ENCODE data around the gene KIF26B. TPM values are rescaled to one million over a fixed set of nuclear protein-coding genes. Genes with fewer than 3 reads are reported as not detected.

KIF26B gene
- polyA plus RNA-seq, 1 donor from 2014 or later, result 6.3 TPM

GRCh38 chr1:245182028-245182427 is 27.2 kb downstream of the KIF26B start:
- TF ChIP-seq TAF1 (IDR thresholded peaks at IDR 0.05; ENCODE audit: low read depth) (no peak), EZH2 (IDR thresholded peaks at IDR 0.05; ENCODE audit: borderline replicate concordance, insufficient read depth, low read length, poor library complexity, severe bottlenecking) (no peak), MXI1 (conservative IDR thresholded peaks at IDR 0.05; ENCODE audit: poor library complexity, severe bottlenecking) (no peak), SMC3 (conservative IDR thresholded peaks at IDR 0.05; ENCODE audit: poor library complexity) (no peak), RAD21 (conservative IDR thresholded peaks at IDR 0.05) (no peak), POLR2AphosphoS5 (IDR thresholded peaks at IDR 0.05) (no peak), CTCF (IDR thresholded peaks at IDR 0.05; ENCODE audit: poor library complexity, severe bottlenecking) (no peak), EP300 (conservative IDR thresholded peaks at IDR 0.05; ENCODE audit: poor library complexity, severe bottlenecking) (no peak)
- no peaks in the 10 kb centered on the region for H3K36me3 ChIP-seq (ENCODE audit: insufficient read depth, low read length)
- no peak overlapping the region for H2AFZ ChIP-seq (ENCODE audit: low read depth, low read length)
- no peaks in the 10 kb centered on the region for H4K20me1 ChIP-seq (ENCODE audit: insufficient read depth)
- no peaks in the 10 kb centered on the region for H3K9me3 ChIP-seq (ENCODE audit: low read length)
- H3K27ac ChIP-seq (ENCODE audit: low read length), result no peak overlapping the region
- no peaks in the 10 kb centered on the region for H3F3A ChIP-seq (ENCODE audit: insufficient read depth, low read length, poor library complexity, severe bottlenecking)
- no peaks in the 10 kb centered on the region for H3K27me3 ChIP-seq (ENCODE audit: insufficient read depth, low read depth, low read length)
- H3K4me3 ChIP-seq (ENCODE audit: low read length), result no peak overlapping the region
- H3K79me2 ChIP-seq (replicated peaks; ENCODE audit: insufficient read depth, low read length), result no peaks in the 10 kb centered on the region
- H3K4me2 ChIP-seq (ENCODE audit: low read length), result no peak overlapping the region
- no peaks in the 10 kb centered on the region for H3K9me2 ChIP-seq (ENCODE audit: insufficient read depth, low read length)
- H3K9ac ChIP-seq (ENCODE audit: low read length), result no peak overlapping the region

- Histone ChIP-seq H4K20me1 (ENCODE audit: insufficient read depth) (no peaks in the 10 kb centered on the region), H3K4me3 (ENCODE audit: low read length) (no peak overlapping the region)
Measured at GRCh38 chr1:245183429-245183828, 28.6 kb downstream of the KIF26B start.

More at GRCh38 chr1:245183429-245183828, 28.6 kb downstream of the KIF26B start:
- no peaks in the 10 kb centered on the region for H3K27me3 ChIP-seq (ENCODE audit: insufficient read depth, low read depth, low read length)
- no peaks in the 10 kb centered on the region for H3K9me3 ChIP-seq (ENCODE audit: low read length)
- H3K9me2 ChIP-seq (ENCODE audit: insufficient read depth, low read length), result no peaks in the 10 kb centered on the region
- no peak overlapping the region for H3K9ac ChIP-seq (ENCODE audit: low read length)
- no peak overlapping the region for H3K4me2 ChIP-seq (ENCODE audit: low read length)
- H3F3A ChIP-seq (ENCODE audit: insufficient read depth, low read length, poor library complexity, severe bottlenecking), result no peaks in the 10 kb centered on the region
- TF ChIP-seq MXI1 (conservative IDR thresholded peaks at IDR 0.05; ENCODE audit: poor library complexity, severe bottlenecking) (no peak), CTCF (IDR thresholded peaks at IDR 0.05; ENCODE audit: poor library complexity, severe bottlenecking) (no peak), SMC3 (conservative IDR thresholded peaks at IDR 0.05; ENCODE audit: poor library complexity) (no peak), EP300 (conservative IDR thresholded peaks at IDR 0.05; ENCODE audit: poor library complexity, severe bottlenecking) (no peak)
- H3K36me3 ChIP-seq (ENCODE audit: insufficient read depth, low read length), result no peaks in the 10 kb centered on the region
- H3K79me2 ChIP-seq (replicated peaks; ENCODE audit: insufficient read depth, low read length), result no peaks in the 10 kb centered on the region
- no peak overlapping the region for H2AFZ ChIP-seq (ENCODE audit: low read depth, low read length)
- H3K27ac ChIP-seq (ENCODE audit: low read length), result no peak overlapping the region

All from neural cell (in vitro differentiated cells).